Upper lobe of left lung (tissue), 4 donors: ENCODE data around the gene PDSS2.

Source experiments
- CTCF ChIP-seq, 6 experiments: fragments of 450-650 bp in 4 of 6; fragments of 200-600 bp in 2 of 6; sonication (generic) in 2 of 6; IDR thresholded peaks; one replicate each; pipeline ENCODE4 v1.5.1; 2016 to 2019; ENCODE audit warnings: antibody characterized with exemption in 6 of 6
- POLR2A ChIP-seq, 4 donors: fragments of 450-650 bp; IDR thresholded peaks; one replicate each; pipeline ENCODE4 v1.5.1; 2016 to 2017; ENCODE audit warnings: antibody characterized with exemption in 4 of 4, mild to moderate bottlenecking in 2 of 4
- POLR2AphosphoS5 ChIP-seq, 2 donors: sonication (generic); formaldehyde crosslinking; IDR thresholded peaks; one replicate each; pipeline ENCODE4 v1.5.1; 2017; ENCODE audit warnings: antibody characterized with exemption in 2 of 2

GRCh38 chr6:107344981-107345380, 114.4 kb downstream of the PDSS2 start:
- no peak for TF ChIP-seq POLR2A (IDR thresholded peaks at IDR 0.05)
- no peak for TF ChIP-seq CTCF (IDR thresholded peaks at IDR 0.05)
- TF ChIP-seq POLR2AphosphoS5 (IDR thresholded peaks at IDR 0.05) = no peak
